Activated CD4-positive, CD25-positive, alpha-beta regulatory T cell treated with anti-CD3 and anti-CD28 coated beads, Interleukin-2, amount 50 U/mL, for 72 hours (primary cell): ENCODE results near the gene EFCAB8.

Source experiments
- DNase-seq: peaks from one replicate; pipeline ENCODE4 v3.0.0; 2021

The EFCAB8 gene

DNA sequence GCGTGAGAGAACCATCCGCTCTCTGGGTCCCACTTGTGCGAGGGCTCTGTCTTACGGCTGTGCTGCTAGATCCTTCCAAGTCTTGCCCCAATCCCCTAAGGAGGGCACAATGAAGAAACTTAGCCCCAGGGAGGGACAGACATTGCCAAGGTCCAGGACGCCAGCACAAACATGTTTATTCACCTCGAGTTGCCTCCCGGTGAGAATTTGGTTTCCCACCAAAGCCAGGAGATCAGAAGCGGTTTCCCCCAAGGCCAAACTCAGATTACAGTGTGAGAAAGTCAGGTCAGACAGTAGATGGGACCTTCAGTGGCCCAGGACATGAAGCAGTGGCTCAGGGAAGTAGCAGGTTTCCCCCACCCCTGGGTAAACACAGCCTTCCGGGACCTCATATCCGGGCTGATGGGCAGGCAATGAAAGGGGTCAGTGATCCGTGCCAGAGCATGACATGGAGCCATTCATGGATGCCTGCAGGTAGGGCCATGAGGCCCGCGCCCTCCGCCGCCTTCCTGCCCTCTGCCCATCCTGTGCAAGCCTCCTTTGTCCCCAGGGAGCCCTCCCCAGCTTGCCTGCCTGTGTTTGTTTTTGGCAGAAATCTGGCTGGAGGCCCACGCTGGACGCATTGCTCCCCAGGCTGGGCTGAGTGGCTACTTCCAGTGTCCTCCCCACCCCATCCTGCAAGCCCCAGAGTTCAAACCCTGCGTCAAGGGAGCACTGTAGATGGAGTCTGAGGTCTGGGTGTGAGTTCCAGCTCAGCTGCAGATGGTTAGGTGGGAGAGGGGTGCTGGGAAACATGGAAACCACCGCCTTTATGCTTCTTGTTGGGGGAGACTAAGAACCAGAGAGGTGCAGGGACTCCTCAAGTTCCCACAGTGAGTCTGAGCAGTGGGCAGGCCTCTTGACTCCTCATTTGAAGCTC is 150.8 kb downstream of the EFCAB8 start:
- DNase-seq = no peak

DNA sequence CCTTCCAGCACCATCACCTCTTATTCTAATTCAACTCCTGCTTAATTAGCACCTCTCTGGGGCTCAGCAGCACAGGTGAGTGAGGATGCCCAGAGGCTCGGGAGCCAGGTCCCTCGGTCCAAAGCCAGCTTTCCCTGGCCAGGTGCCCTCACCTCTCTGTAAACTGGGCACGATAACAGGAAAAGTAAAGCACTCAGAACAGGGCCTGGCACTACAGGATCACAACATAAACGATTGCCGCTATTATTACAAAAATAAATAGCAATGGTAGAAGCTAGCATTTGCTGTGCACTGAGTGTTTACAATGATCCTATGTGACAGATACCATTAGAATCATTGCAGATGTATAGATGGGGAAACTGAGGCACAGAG is 151.4 kb downstream of the EFCAB8 start:
- DNase-seq = no peak

DNA sequence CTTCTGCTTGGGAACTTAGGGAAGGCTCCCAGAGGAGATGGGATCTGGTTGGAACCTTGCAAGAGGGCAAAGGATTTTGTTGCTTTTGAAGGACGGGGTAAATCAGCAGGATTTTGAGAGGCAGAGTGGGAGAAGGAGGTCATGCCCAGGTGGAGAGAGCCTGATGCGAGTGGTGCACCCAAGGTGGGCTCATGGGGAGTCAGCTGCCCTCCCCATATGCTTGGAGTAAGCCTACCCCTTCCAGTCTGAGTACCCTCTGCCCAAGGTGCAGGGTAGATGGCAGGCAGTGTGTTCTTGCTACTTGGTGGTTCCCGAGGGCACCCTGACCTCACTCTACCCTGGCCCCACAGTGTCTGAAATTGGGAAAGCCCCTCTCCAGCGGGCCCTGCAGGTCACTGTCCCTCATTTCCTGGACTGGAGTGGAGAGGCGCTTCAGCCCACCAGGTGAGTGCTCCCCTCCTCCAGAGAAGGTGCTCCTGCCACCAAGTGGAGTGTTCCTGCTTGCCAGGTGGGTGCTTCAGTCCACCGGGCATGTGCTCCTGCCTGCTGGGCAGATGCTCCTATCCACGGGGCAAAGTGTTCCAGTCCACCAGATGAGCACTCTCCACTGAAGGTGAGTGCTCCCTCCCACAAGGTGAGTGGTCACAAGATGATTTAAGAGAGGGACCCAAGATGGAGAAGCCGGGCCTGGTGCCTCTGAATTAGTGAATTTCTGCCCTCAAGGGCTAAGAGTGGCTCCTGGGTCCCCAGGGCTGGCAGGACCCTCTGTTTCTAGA is 152.1 kb downstream of the EFCAB8 start:
- no peak for DNase-seq
